HepG2 (cell line): Measurements from ENCODE around the gene MIA. TPM values are rescaled to one million over a fixed set of nuclear protein-coding genes. Genes with fewer than 3 reads are reported as not detected.
A peak's percentile ranks its signal among the peaks of the same experiment; 100 is the strongest.

Experiments used
- ARHGAP35 ChIP-seq: sonication (generic); formaldehyde crosslinking; IDR thresholded peaks from 2 replicates; pipeline ENCODE4 v1.9.0; 2022; ENCODE audit warnings: mild to moderate bottlenecking, inconsistent platforms, moderate library complexity, missing genetic modification reagents, borderline replicate concordance
- CREB1 ChIP-seq, 2 experiments: fragments of 450-650 bp in 1 of 2; IDR thresholded peaks; 2 replicates each; pipeline ENCODE4 v1.6.1; 2016 to 2017; ENCODE audit warnings: control low read depth in 1 of 2, mild to moderate bottlenecking in 1 of 2, missing compliant biosample characterization in 1 of 2, missing genetic modification characterization in 1 of 2
- DMAP1 ChIP-seq: IDR thresholded peaks from 2 replicates; pipeline ENCODE4 v1.6.1; 2016
- ERF ChIP-seq: IDR thresholded peaks from 2 replicates; pipeline ENCODE4 v1.6.1; 2018; ENCODE audit warnings: missing biosample characterization, missing genetic modification reagents
- FOXC1 ChIP-seq: sonication (generic); formaldehyde crosslinking; IDR thresholded peaks from 2 replicates; pipeline ENCODE4 v1.8.0; 2022; ENCODE audit warnings: mild to moderate bottlenecking, missing genetic modification reagents, borderline replicate concordance
- GABPA ChIP-seq, 2 experiments: IDR thresholded peaks; 2 replicates each; pipeline ENCODE4 v1.6.1; 2011 to 2016; ENCODE audit warnings: low read depth in 2 of 2, low read length in 1 of 2, missing biosample characterization in 1 of 2, missing genetic modification characterization in 1 of 2
- GATAD1 ChIP-seq: IDR thresholded peaks from 2 replicates; pipeline ENCODE4 v1.6.1; 2016; ENCODE audit warnings: missing genetic modification reagents, missing compliant biosample characterization
- KDM2A ChIP-seq: sonication (generic); formaldehyde crosslinking; IDR thresholded peaks from 2 replicates; pipeline ENCODE4 v1.4.0; 2020; ENCODE audit warnings: low read depth, missing genetic modification reagents, borderline replicate concordance
- KLF6 ChIP-seq: IDR thresholded peaks from 2 replicates; pipeline ENCODE4 v1.8.0; 2016; ENCODE audit warnings: missing biosample characterization, missing genetic modification reagents
- MEIS1 ChIP-seq: sonication (generic); formaldehyde crosslinking; IDR thresholded peaks from 2 replicates; pipeline ENCODE4 v1.9.0; 2021; ENCODE audit warnings: mild to moderate bottlenecking, missing genetic modification reagents, moderate library complexity, borderline replicate concordance
- MYC ChIP-seq: sonication (generic); formaldehyde crosslinking; IDR thresholded peaks from 2 replicates; pipeline ENCODE4 v1.9.0; 2021; ENCODE audit warnings: missing genetic modification reagents, borderline replicate concordance
- NFYB ChIP-seq: sonication (generic); formaldehyde crosslinking; IDR thresholded peaks from 2 replicates; pipeline ENCODE4 v1.4.0; 2020; ENCODE audit warnings: missing genetic modification reagents
- POLR2AphosphoS5 ChIP-seq: IDR thresholded peaks from 2 replicates; pipeline ENCODE4 v1.6.1; 2012; ENCODE audit warnings: low read depth, low read length
- RAD21 ChIP-seq: fragments of 450-650 bp; formaldehyde crosslinking; IDR thresholded peaks from 2 replicates; pipeline ENCODE4 v1.5.0; 2020; ENCODE audit warnings: mild to moderate bottlenecking
- TEAD3 ChIP-seq: optimal IDR thresholded peaks from 2 replicates; pipeline ENCODE3; 2016; ENCODE audit warnings: borderline replicate concordance
- THAP11 ChIP-seq: IDR thresholded peaks from 2 replicates; pipeline ENCODE4 v1.6.1; 2016; ENCODE audit warnings: missing biosample characterization, missing genetic modification reagents
- ZNF124 ChIP-seq: sonication (generic); formaldehyde crosslinking; IDR thresholded peaks from 2 replicates; pipeline ENCODE4 v1.4.0; 2020; ENCODE audit warnings: missing genetic modification reagents
- ZNF17 ChIP-seq: sonication (generic); formaldehyde crosslinking; IDR thresholded peaks from 2 replicates; pipeline ENCODE4 v1.5.0; 2020; ENCODE audit warnings: mild to moderate bottlenecking, missing genetic modification reagents
- ZNF556 ChIP-seq: sonication (generic); formaldehyde crosslinking; IDR thresholded peaks from 2 replicates; pipeline ENCODE4 v1.4.0; 2020; ENCODE audit warnings: mild to moderate bottlenecking, missing genetic modification reagents, borderline replicate concordance
- ZNF724P ChIP-seq: sonication (generic); formaldehyde crosslinking; IDR thresholded peaks from 2 replicates; pipeline ENCODE4 v1.8.0; 2022; ENCODE audit warnings: missing genetic modification reagents, borderline replicate concordance
- ZNF780A ChIP-seq: sonication (generic); formaldehyde crosslinking; IDR thresholded peaks from 2 replicates; pipeline ENCODE4 v1.8.0; 2022; ENCODE audit warnings: mild to moderate bottlenecking, missing genetic modification reagents, moderate library complexity
- polyA plus RNA-seq, 8 experiments: library from polyadenylated mRNA; depleted of rRNA in 3 of 8; stranded (reverse) in 7 of 8; unstranded in 1 of 8; fragments of >200 nt; fragmentation: Illumina TruSeq in 4 of 8; extraction: Trizol in 4 of 8; gene quantifications; 2 replicates each; pipeline versions ENCODE4 v1.2.1 to v1.2.3, GENCODE V29; 2011 to 2016; ENCODE audit warnings: low read depth in 4 of 8, missing spikeins in 1 of 8, mixed read lengths in 1 of 8; ENCODE audit not compliant: insufficient read depth in 1 of 8
- total RNA-seq, 5 experiments: library from RNA; depleted of rRNA; stranded (reverse); fragments of >200 nt; fragmentation: Illumina TruSeq; extraction: Trizol; gene quantifications; 2 replicates each; pipeline ENCODE4 v1.2.3, GENCODE V29; 2016; ENCODE audit warnings: low read depth in 1 of 5
- TF ChIP-seq, protein P1 (sequence below), 2 experiments: sonication (generic) in 1 of 2; formaldehyde crosslinking in 1 of 2; IDR thresholded peaks; 2 replicates each; pipeline versions ENCODE4 v1.4.0 to v1.6.1; 2016 to 2020; ENCODE audit warnings: borderline replicate concordance in 1 of 2, low read depth in 1 of 2, mild to moderate bottlenecking in 1 of 2, missing genetic modification reagents in 1 of 2
- TF ChIP-seq, protein P2 (sequence below): IDR thresholded peaks from 2 replicates; pipeline ENCODE4 v1.6.1; 2016; ENCODE audit warnings: missing genetic modification reagents, missing compliant biosample characterization
- TF ChIP-seq, protein P3 (sequence below): IDR thresholded peaks from 2 replicates; pipeline ENCODE4 v1.6.1; 2016; ENCODE audit warnings: low read depth

MIA gene
- total and polyA plus RNA-seq, 2 of the 13 experiments (the other 11 are each of a cell fraction or from before 2014, with no cell fraction given) = 0.61 TPM; not detected in 1

DNA sequence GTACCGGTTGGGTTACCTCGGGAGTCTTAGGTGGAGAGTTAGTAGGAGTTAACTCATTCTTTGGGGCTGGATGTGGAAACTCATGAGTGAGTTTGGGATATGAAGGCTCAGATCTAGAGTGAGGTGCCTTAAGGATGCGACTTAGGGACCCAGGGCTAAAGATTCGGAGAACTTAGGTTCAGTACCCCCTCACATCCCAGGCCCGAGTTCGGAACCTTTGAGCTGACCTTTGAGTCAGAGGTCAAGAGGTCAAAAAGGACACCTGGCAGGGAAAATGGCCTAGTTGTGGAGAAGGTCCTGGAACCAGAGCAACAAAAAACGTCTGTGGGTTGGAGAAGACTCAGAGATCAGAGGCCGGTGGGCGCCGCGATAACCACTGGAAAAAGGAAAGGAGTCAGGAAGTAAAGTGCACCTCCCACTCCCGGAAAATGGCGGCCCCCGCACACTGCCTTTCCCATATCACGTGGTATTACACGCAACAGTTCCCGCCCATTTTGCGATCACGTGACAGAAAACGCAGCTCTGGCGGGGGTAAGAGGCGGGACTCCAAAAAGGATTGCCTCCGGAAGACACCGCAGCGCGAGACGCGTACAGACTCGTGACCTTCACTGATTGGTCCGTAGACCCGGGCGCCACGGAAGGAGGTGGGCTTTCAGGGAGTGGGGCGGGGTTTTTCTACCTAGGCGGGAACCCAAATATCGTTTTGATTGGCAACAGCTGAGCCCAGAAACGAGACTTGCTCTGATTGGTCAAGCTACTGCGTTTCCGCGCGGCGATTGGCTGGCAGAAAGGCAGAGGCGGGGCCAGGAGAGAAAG lies 25.1 kb upstream of the MIA start, which contains the start of gene ACTMAP (continued):
- TF ChIP-seq, protein P1, sequence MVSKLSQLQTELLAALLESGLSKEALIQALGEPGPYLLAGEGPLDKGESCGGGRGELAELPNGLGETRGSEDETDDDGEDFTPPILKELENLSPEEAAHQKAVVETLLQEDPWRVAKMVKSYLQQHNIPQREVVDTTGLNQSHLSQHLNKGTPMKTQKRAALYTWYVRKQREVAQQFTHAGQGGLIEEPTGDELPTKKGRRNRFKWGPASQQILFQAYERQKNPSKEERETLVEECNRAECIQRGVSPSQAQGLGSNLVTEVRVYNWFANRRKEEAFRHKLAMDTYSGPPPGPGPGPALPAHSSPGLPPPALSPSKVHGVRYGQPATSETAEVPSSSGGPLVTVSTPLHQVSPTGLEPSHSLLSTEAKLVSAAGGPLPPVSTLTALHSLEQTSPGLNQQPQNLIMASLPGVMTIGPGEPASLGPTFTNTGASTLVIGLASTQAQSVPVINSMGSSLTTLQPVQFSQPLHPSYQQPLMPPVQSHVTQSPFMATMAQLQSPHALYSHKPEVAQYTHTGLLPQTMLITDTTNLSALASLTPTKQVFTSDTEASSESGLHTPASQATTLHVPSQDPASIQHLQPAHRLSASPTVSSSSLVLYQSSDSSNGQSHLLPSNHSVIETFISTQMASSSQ (IDR thresholded peaks at IDR 0.05; ENCODE audit: low read depth) = 0 out of 2 replicates have a peak, but pooled peaks have one; percentile 15
- TF ChIP-seq, protein P1 (CRISPR knock-in tag; IDR thresholded peaks at IDR 0.05; ENCODE audit: borderline replicate concordance) = 0 out of 2 replicates have a peak, but pooled peaks have one; percentile 17
- no peak for TF ChIP-seq MEIS1 (CRISPR knock-in tag)
- TF ChIP-seq KLF6 = 0 out of 2 replicates have a peak, but pooled peaks have one; percentile 43
- TF ChIP-seq NFYB (CRISPR knock-in tag) = peak; percentile 87
- TF ChIP-seq ERF = peak; percentile 17
- 0 out of 2 replicates have a peak, but pooled peaks have one; percentile 70 for TF ChIP-seq ZNF556
- TF ChIP-seq ZNF17 = no peak
- peak; percentile 86 for TF ChIP-seq CREB1 (IDR thresholded peaks at IDR 0.05)
- TF ChIP-seq CREB1 (CRISPR knock-in tag; IDR thresholded peaks at IDR 0.05) = peak; percentile 95
- peak; percentile 11; the same call in 1 of the 2 replicates for TF ChIP-seq RAD21 (CRISPR knock-in tag)
- TF ChIP-seq GABPA (IDR thresholded peaks at IDR 0.05; ENCODE audit: low read depth, low read length) = peak; percentile 65
- peak; percentile 90 for TF ChIP-seq GABPA (CRISPR knock-in tag; IDR thresholded peaks at IDR 0.05; ENCODE audit: low read depth)
- TF ChIP-seq POLR2AphosphoS5 = peak; percentile 78
- no peak for TF ChIP-seq ARHGAP35 (CRISPR knock-in tag)
- peak; percentile 37; the same call in 1 of the 2 replicates for TF ChIP-seq ZNF124 (CRISPR knock-in tag)
- peak; percentile 41 for TF ChIP-seq TEAD3 (CRISPR knock-in tag)
- peak; percentile 68 for TF ChIP-seq MYC (CRISPR knock-in tag)
- TF ChIP-seq, protein P2, sequence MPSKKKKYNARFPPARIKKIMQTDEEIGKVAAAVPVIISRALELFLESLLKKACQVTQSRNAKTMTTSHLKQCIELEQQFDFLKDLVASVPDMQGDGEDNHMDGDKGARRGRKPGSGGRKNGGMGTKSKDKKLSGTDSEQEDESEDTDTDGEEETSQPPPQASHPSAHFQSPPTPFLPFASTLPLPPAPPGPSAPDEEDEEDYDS (CRISPR knock-in tag) = peak; percentile 76; the same call in 1 of the 2 replicates
- peak; percentile 69; the same call in 1 of the 2 replicates for TF ChIP-seq KDM2A (CRISPR knock-in tag)
- TF ChIP-seq, protein P3, sequence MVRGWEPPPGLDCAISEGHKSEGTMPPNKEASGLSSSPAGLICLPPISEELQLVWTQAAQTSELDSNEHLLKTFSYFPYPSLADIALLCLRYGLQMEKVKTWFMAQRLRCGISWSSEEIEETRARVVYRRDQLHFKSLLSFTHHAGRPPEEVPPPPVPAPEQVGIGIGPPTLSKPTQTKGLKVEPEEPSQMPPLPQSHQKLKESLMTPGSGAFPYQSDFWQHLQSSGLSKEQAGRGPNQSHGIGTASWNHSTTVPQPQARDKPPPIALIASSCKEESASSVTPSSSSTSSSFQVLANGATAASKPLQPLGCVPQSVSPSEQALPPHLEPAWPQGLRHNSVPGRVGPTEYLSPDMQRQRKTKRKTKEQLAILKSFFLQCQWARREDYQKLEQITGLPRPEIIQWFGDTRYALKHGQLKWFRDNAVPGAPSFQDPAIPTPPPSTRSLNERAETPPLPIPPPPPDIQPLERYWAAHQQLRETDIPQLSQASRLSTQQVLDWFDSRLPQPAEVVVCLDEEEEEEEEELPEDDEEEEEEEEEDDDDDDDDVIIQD = peak; percentile 84; the same call in 1 of the 2 replicates
- TF ChIP-seq GATAD1 (CRISPR knock-in tag) = peak; percentile 82
- peak; percentile 90 for TF ChIP-seq DMAP1
- 0 out of 2 replicates have a peak, but pooled peaks have one; percentile 30 for TF ChIP-seq FOXC1
- no peak for TF ChIP-seq ZNF780A (CRISPR knock-in tag)
- peak; percentile 55; the same call in 1 of the 2 replicates for TF ChIP-seq ZNF724P (CRISPR knock-in tag)
- peak; percentile 82 for TF ChIP-seq THAP11 (CRISPR knock-in tag)
